GM06990 (cell line): ENCODE results near the gene GLRA1.
"Not testable (repeated sequence)": the region's sequence is repeated elsewhere in the genome, so short reads cannot be mapped to it uniquely, and the experiment has no call there.

Experiments used
- DNase-seq: peaks from one replicate; pipeline ENCODE4 v3.0.0-alpha.2; 2011; ENCODE audit not compliant: insufficient read length; ENCODE audit errors: extremely low read depth
- H3K27me3 ChIP-seq: replicated peaks from 2 replicates; pipeline ENCODE4 v1.6.0; 2011; ENCODE audit warnings: low read length; ENCODE audit not compliant: control insufficient read depth, insufficient read depth
- H3K36me3 ChIP-seq: 2 replicates; pipeline ENCODE4 v1.5.1; 2011; ENCODE audit warnings: low read length; ENCODE audit not compliant: control insufficient read depth, insufficient read depth
- H3K4me3 ChIP-seq: replicated peaks from 2 replicates; pipeline ENCODE4 v1.5.1; 2011; ENCODE audit warnings: low read depth, mild to moderate bottlenecking, control low read depth, low read length
- CTCF ChIP-seq: IDR thresholded peaks from 2 replicates; pipeline ENCODE4 v1.5.1; 2011; ENCODE audit warnings: low read length, control low read depth, mild to moderate bottlenecking, inconsistent platforms; ENCODE audit not compliant: insufficient read depth, poor library complexity, severe bottlenecking

The GLRA1 gene

DNA sequence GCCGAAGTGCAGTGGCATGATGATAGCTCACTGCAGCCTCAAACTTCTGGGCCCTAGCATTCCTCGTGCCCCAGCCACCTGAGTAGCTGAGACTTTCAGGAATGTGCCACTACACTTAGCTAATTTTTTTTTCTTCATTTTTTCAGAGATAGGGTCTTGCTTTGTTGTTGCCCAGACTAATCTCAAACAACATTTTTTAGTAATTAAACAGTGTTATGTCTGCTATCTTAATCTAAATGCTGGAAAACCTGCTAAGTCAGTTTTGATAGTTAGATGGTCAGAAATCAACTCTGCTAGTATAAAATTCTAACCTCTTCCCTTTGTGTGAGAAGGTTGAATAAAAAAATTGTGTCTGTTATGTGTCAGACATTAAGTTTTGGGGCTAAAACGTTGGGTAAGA lies 140.5 kb downstream of the GLRA1 start:
- Histone ChIP-seq H3K27me3 (no peaks in the 10 kb centered on the region), H3K4me3 (no peak overlapping the region), H3K36me3 (peaks cover 4% of the 10 kb centered on the region)
- TF ChIP-seq CTCF = no peak
- DNase-seq = no peak

- DNase-seq, H3K36me3 ChIP-seq, H3K27me3 ChIP-seq, H3K4me3 ChIP-seq: not testable (repeated sequence)
These were observed 141.0 kb downstream of the GLRA1 start for GRCh38 chr5:151783664-151784063.

DNA sequence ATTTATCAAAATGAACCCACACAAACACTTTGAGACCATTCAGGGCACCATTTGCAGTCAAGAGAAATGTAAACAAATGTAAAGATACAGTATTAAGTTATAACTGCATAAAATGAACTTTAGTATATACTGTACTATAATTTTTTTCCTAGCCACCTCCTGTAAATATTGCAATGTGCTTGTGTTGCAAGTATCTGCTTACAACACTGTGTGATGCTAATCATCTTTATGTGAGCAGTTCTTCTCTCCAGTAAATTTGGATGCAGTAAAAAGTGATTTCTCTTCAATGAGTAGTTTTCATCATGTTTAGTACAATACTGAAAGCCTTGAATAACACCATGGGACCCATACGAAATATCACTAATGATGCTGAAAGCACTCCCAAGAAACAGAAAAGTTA lies 143.4 kb downstream of the GLRA1 start:
- DNase-seq = no peak
- Histone ChIP-seq H3K27me3 (no peaks in the 10 kb centered on the region), H3K4me3 (no peak overlapping the region), H3K36me3 (peaks cover 2% of the 10 kb centered on the region)
- TF ChIP-seq CTCF = no peak

- no peak for DNase-seq
- TF ChIP-seq CTCF = no peak
- Histone ChIP-seq H3K4me3 (no peak overlapping the region), H3K36me3 (peaks cover 2% of the 10 kb centered on the region), H3K27me3 (no peaks in the 10 kb centered on the region)
These were observed 144.3 kb downstream of the GLRA1 start for GRCh38 chr5:151780348-151780747.

GRCh38 chr5:151779531-151780125 lies 145.0 kb downstream of the GLRA1 start:
- no peak for TF ChIP-seq CTCF
- Histone ChIP-seq H3K4me3 (no peak overlapping the region), H3K27me3 (no peaks in the 10 kb centered on the region), H3K36me3 (peaks cover 2% of the 10 kb centered on the region)
- no peak for DNase-seq

GRCh38 chr5:151775025-151775606 lies 149.5 kb downstream of the GLRA1 start:
- TF ChIP-seq CTCF = no peak
- no peak for DNase-seq
- H3K36me3 ChIP-seq = peaks cover 2% of the 10 kb centered on the region
- no peaks in the 10 kb centered on the region for H3K27me3 ChIP-seq
- H3K4me3 ChIP-seq = peak overlapping the region; percentile 96
